Stomach (tissue), 9 donors: ENCODE data around the gene POC5. TPM values are rescaled to one million over a fixed set of nuclear protein-coding genes. Genes with fewer than 3 reads are reported as not detected.

ENCODE experiments used
- DNase-seq, 2 donors: peaks; one replicate each; pipeline versions ENCODE4 v3.0.0 to v3.0.0-alpha.2; 2013 to 2019
- H3K27ac ChIP-seq, 5 donors: fragments of 200-600 bp in 4 of 5; sonication (generic) in 4 of 5; one replicate each; pipeline ENCODE4 v1.5.1; 2013 to 2019; ENCODE audit warnings: mild to moderate bottlenecking in 1 of 5, moderate library complexity in 1 of 5
- H3K27me3 ChIP-seq, 3 donors: fragments of 200-600 bp; sonication (generic); one replicate each; pipeline ENCODE4 v1.5.1; 2017 to 2019; ENCODE audit warnings: mixed run types in 1 of 3
- H3K36me3 ChIP-seq, 4 donors: fragments of 200-600 bp; sonication (generic); 1 replicate in 3 of 4; 2 replicates in 1 of 4; pipeline ENCODE4 v1.5.1; 2016 to 2019
- H3K4me1 ChIP-seq, 4 donors: fragments of 200-600 bp; sonication (generic); one replicate each; pipeline ENCODE4 v1.5.1; 2016 to 2019
- H3K4me3 ChIP-seq, 4 donors: fragments of 200-600 bp; sonication (generic) in 3 of 4; one replicate each; pipeline ENCODE4 v1.5.1; 2016 to 2019; ENCODE audit warnings: mild to moderate bottlenecking in 1 of 4
- H3K9me3 ChIP-seq, 4 donors: fragments of 200-600 bp; sonication (generic); one replicate each; pipeline ENCODE4 v1.5.1; 2016 to 2019
- CTCF ChIP-seq, 7 experiments: fragments of 450-650 bp in 4 of 7; fragments of 200-600 bp in 3 of 7; sonication (generic) in 3 of 7; IDR thresholded peaks; one replicate each; pipeline ENCODE4 v1.5.1; 2016 to 2019; ENCODE audit warnings: antibody characterized with exemption in 7 of 7, control low read depth in 2 of 7, mild to moderate bottlenecking in 1 of 7
- EP300 ChIP-seq: sonication (generic); formaldehyde crosslinking; IDR thresholded peaks from one replicate; pipeline ENCODE4 v1.6.1; 2017; ENCODE audit warnings: antibody characterized with exemption
- POLR2A ChIP-seq, 4 donors: fragments of 450-650 bp; IDR thresholded peaks; one replicate each; pipeline ENCODE4 v1.6.1; 2016; ENCODE audit warnings: antibody characterized with exemption in 4 of 4, control low read depth in 2 of 4, mild to moderate bottlenecking in 1 of 4, moderate library complexity in 1 of 4
- POLR2AphosphoS5 ChIP-seq, 3 donors: sonication (generic); formaldehyde crosslinking; IDR thresholded peaks; one replicate each; pipeline ENCODE4 v1.6.1; 2016; ENCODE audit warnings: antibody characterized with exemption in 3 of 3
- WGBS, 5 donors: extraction: QIAGEN DNeasy Blood & Tissue Kit in 3 of 5; methylation state at CpG; one replicate each; pipeline versions ENCODE4 v1.1.5 to v1.1.7; 2013 to 2018; 5-methylcytosine and 5-hydroxymethylcytosine counted together
- intact Hi-C: fragments of 100-400 bp; cut with DNase I; formaldehyde crosslinking; loops from one replicate; pipeline ENCODE4 v1.15.1; 2023; ENCODE audit warnings: low total_unique reads
- polyA plus RNA-seq, 3 donors: library from polyadenylated mRNA; stranded (reverse); fragments of 200-250 nt; gene quantifications; one replicate each; pipeline ENCODE4 v1.2.3, GENCODE V29; 2013
- total RNA-seq, 5 donors: library from RNA; depleted of rRNA; stranded (reverse); fragments of >200 nt; gene quantifications; one replicate each; pipeline versions ENCODE4 v1.1.0 to v1.2.3, GENCODE V29; 2014 to 2016
- donor health status: healthy with polysubstance abuse.
- donor health status: Bipolar disorder and iron deficiency.
- donor health status: healthy.

The POC5 gene
- total and polyA plus RNA-seq, 8 donors = 3.1 to 135 (median 7.3) TPM

- Histone ChIP-seq H3K27ac (no peak overlapping the region), H3K36me3 (peaks cover 0 to 39% (median 29%) of the 10 kb centered on the region in 4 donors), H3K4me1 (peaks cover 0 to 7% (median 0%) of the 10 kb centered on the region in 4 donors), H3K4me3 (no peak overlapping the region), H3K9me3 (no peaks in the 10 kb centered on the region), H3K27me3 (no peaks in the 10 kb centered on the region)
- DNase-seq = no peak
- WGBS, 5 donors = 59 to 79% (median 69%) methylated on average over 1 of the region's 1 CpG
- no peak for TF ChIP-seq POLR2A (IDR thresholded peaks at IDR 0.05)
- TF ChIP-seq EP300 = no peak
- no peak for TF ChIP-seq POLR2AphosphoS5 (IDR thresholded peaks at IDR 0.05)
- no peak for TF ChIP-seq CTCF (IDR thresholded peaks at IDR 0.05)
- intact Hi-C loops = no loop called here
These were observed 39.6 kb downstream of the POC5 start for GRCh38 chr5:75677607-75678006.

GRCh38 chr5:75675783-75676182, 41.5 kb downstream of the POC5 start:
- H3K4me3 ChIP-seq = no peak overlapping the region
- no peak for DNase-seq
- H3K27ac ChIP-seq = no peak overlapping the region
- no peaks in the 10 kb centered on the region for H3K27me3 ChIP-seq
- WGBS, 5 donors = 91 to 100% (median 97%) methylated on average over 1 of the region's 1 CpG
- H3K36me3 ChIP-seq = peaks cover 0 to 39% (median 30%) of the 10 kb centered on the region in 4 donors
- intact Hi-C loops = no loop called here
- peaks cover 0 to 5% (median 0%) of the 10 kb centered on the region in 4 donors for H3K4me1 ChIP-seq
- H3K9me3 ChIP-seq = no peaks in the 10 kb centered on the region
- TF ChIP-seq POLR2A (IDR thresholded peaks at IDR 0.05) = no peak
- TF ChIP-seq CTCF (IDR thresholded peaks at IDR 0.05) = no peak
- TF ChIP-seq POLR2AphosphoS5 (IDR thresholded peaks at IDR 0.05) = no peak
- TF ChIP-seq EP300 = no peak

- H3K27ac ChIP-seq = no peak overlapping the region
- TF ChIP-seq POLR2A (IDR thresholded peaks at IDR 0.05) (no peak), POLR2AphosphoS5 (IDR thresholded peaks at IDR 0.05) (no peak), CTCF (IDR thresholded peaks at IDR 0.05) (no peak), EP300 (no peak)
- H3K36me3 ChIP-seq = peaks cover 0 to 38% (median 30%) of the 10 kb centered on the region in 4 donors
- intact Hi-C loops = no loop called here
- H3K4me1 ChIP-seq = peaks cover 0 to 23% (median 16%) of the 10 kb centered on the region in 4 donors
- no peak overlapping the region for H3K4me3 ChIP-seq
- no peak for DNase-seq
- H3K27me3 ChIP-seq = no peaks in the 10 kb centered on the region
- no peaks in the 10 kb centered on the region for H3K9me3 ChIP-seq
- 74 to 81% (median 75%) methylated on average over 3 of the region's 3 CpGs for WGBS, 5 donors
These were observed 44.6 kb downstream of the POC5 start for GRCh38 chr5:75672616-75673015.

GRCh38 chr5:75671506-75671905, 45.7 kb downstream of the POC5 start:
- H3K9me3 ChIP-seq = no peaks in the 10 kb centered on the region
- no peak for TF ChIP-seq EP300
- no peak for TF ChIP-seq POLR2AphosphoS5 (IDR thresholded peaks at IDR 0.05)
- no peak for TF ChIP-seq POLR2A (IDR thresholded peaks at IDR 0.05)
- no peak for TF ChIP-seq CTCF (IDR thresholded peaks at IDR 0.05)
- peaks cover 0 to 33% (median 29%) of the 10 kb centered on the region in 4 donors for H3K36me3 ChIP-seq
- no peaks in the 10 kb centered on the region for H3K27me3 ChIP-seq
- H3K4me1 ChIP-seq = peaks cover 0 to 23% (median 16%) of the 10 kb centered on the region in 4 donors
- intact Hi-C loops = no loop called here
- no peak overlapping the region for H3K4me3 ChIP-seq
- WGBS, 5 donors = 46 to 97% (median 47%) methylated on average over 2 of the region's 2 CpGs
- no peak overlapping the region for H3K27ac ChIP-seq
- no peak for DNase-seq
